Measurements from ENCODE around the gene C16orf74. TPM values are rescaled to one million over a fixed set of nuclear protein-coding genes. Genes with fewer than 3 reads are reported as not detected.

C16orf74 gene
- total and polyA plus RNA-seq, 2 donors (not counting 1 experiment from before 2014, with no cell fraction given) = 73.0 to 83.3 TPM

GRCh38 chr16:85690469-85691064 lies 60.3 kb downstream of the C16orf74 start:
- Mint-ChIP-seq H3K9me3 (ENCODE audit: insufficient read depth) (no peaks in the 10 kb centered on the region), H3K4me1 (peaks cover 15% of the 10 kb centered on the region), H3K27me3 (peaks cover 3% of the 10 kb centered on the region), H3K4me3 (no peak overlapping the region), H3K27ac (no peak overlapping the region)
- 78% methylated on average over 7 of the region's 7 CpGs for WGBS (ENCODE audit: insufficient coverage)
- Histone ChIP-seq H3K79me2 (ENCODE audit: control insufficient read depth, insufficient read depth, low read length) (peaks cover 16% of the 10 kb centered on the region), H3K4me2 (replicated peaks; ENCODE audit: low read depth, low read length, poor library complexity, severe bottlenecking) (no peak overlapping the region), H3K9me3 (ENCODE audit: control extremely low read depth in 1 of 3, control insufficient read depth in 2 of 3, insufficient read depth in 1 of 3, low read length in 2 of 3) (no peaks in the 10 kb centered on the region), H3K4me3 (ENCODE audit: control extremely low read depth in 1 of 5, extremely low read depth in 1 of 5, insufficient read depth in 1 of 5, low read depth in 2 of 5, low read length in 4 of 5) (no peak overlapping the region), H3K4me1 (ENCODE audit: control insufficient read depth in 2 of 2, insufficient read depth in 2 of 2, low read length in 2 of 2) (peaks cover 14 to 26% of the 10 kb centered on the region in 2 donors), H4K20me1 (ENCODE audit: control insufficient read depth, insufficient read depth, low read length, poor library complexity, severe bottlenecking) (no peaks in the 10 kb centered on the region), H3K36me3 (replicated peaks in 1 of 2; ENCODE audit: control extremely low read depth in 1 of 2, control insufficient read depth in 1 of 2, extremely low read depth in 1 of 2, insufficient read depth in 2 of 2, low read length in 1 of 2) (no peaks in the 10 kb centered on the region), H3K9ac (ENCODE audit: low read length) (no peak overlapping the region), H2AFZ (ENCODE audit: insufficient read depth, low read depth, low read length, poor library complexity, severe bottlenecking) (no peak overlapping the region), H3K27ac (ENCODE audit: low read length in 2 of 2) (no peak overlapping the region), H3K27me3 (replicated peaks in 1 of 4; ENCODE audit: control extremely low read depth in 1 of 4, control insufficient read depth in 3 of 4, insufficient read depth in 4 of 4, low read length in 3 of 4) (peaks cover 0 to 13% (median 5%) of the 10 kb centered on the region in 4 experiments)
- CTCF ChIA-PET = interaction anchor here (1.4 to 4.2 kb wide), 3 partner anchors 31 to 326 kb away, joined by 3 to 14 read pairs (median 6); no protein-coding TSS in a partner anchor
- no peak for ATAC-seq (ENCODE audit: low read depth)
- intact Hi-C loops (cut with micrococcal nuclease) = no loop called here
- POLR2A ChIA-PET = interaction anchor here (0.6 to 1.5 kb wide), 3 partner anchors 9 to 331 kb away, joined by 3 to 8 read pairs (median 3); no protein-coding TSS in a partner anchor
- TF ChIP-seq EZH2 (IDR thresholded peaks at IDR 0.05; ENCODE audit: borderline replicate concordance, insufficient read depth, low read depth, low read length, poor library complexity, severe bottlenecking) (no peak), CTCF (IDR thresholded peaks at IDR 0.05) (no peak)
- no peak for DNase-seq

GRCh38 chr16:85689950-85690320 lies 61.0 kb downstream of the C16orf74 start:
- Histone ChIP-seq H3K9ac (ENCODE audit: low read length) (no peak overlapping the region), H3K36me3 (replicated peaks in 1 of 2; ENCODE audit: control extremely low read depth in 1 of 2, control insufficient read depth in 1 of 2, extremely low read depth in 1 of 2, insufficient read depth in 2 of 2, low read length in 1 of 2) (no peaks in the 10 kb centered on the region), H3K27ac (ENCODE audit: low read length in 2 of 2) (no peak overlapping the region), H3K79me2 (ENCODE audit: control insufficient read depth, insufficient read depth, low read length) (peaks cover 19% of the 10 kb centered on the region), H4K20me1 (ENCODE audit: control insufficient read depth, insufficient read depth, low read length, poor library complexity, severe bottlenecking) (no peaks in the 10 kb centered on the region), H3K4me1 (ENCODE audit: control insufficient read depth in 2 of 2, insufficient read depth in 2 of 2, low read length in 2 of 2) (peaks cover 15 to 29% of the 10 kb centered on the region in 2 donors), H3K27me3 (replicated peaks in 1 of 4; ENCODE audit: control extremely low read depth in 1 of 4, control insufficient read depth in 3 of 4, insufficient read depth in 4 of 4, low read length in 3 of 4) (peaks cover 0 to 13% (median 5%) of the 10 kb centered on the region in 4 experiments), H3K4me2 (replicated peaks; ENCODE audit: low read depth, low read length, poor library complexity, severe bottlenecking) (no peak overlapping the region), H3K9me3 (ENCODE audit: control extremely low read depth in 1 of 3, control insufficient read depth in 2 of 3, insufficient read depth in 1 of 3, low read length in 2 of 3) (no peaks in the 10 kb centered on the region), H2AFZ (ENCODE audit: insufficient read depth, low read depth, low read length, poor library complexity, severe bottlenecking) (no peak overlapping the region), H3K4me3 (ENCODE audit: control extremely low read depth in 1 of 5, extremely low read depth in 1 of 5, insufficient read depth in 1 of 5, low read depth in 2 of 5, low read length in 4 of 5) (no peak overlapping the region)
- no peak for DNase-seq
- TF ChIP-seq EZH2 (IDR thresholded peaks at IDR 0.05; ENCODE audit: borderline replicate concordance, insufficient read depth, low read depth, low read length, poor library complexity, severe bottlenecking) = no peak
- TF ChIP-seq CTCF (IDR thresholded peaks at IDR 0.05) = no peak
- Mint-ChIP-seq H3K4me3 (no peak overlapping the region), H3K27ac (no peak overlapping the region), H3K9me3 (ENCODE audit: insufficient read depth) (no peaks in the 10 kb centered on the region), H3K4me1 (peaks cover 15% of the 10 kb centered on the region), H3K27me3 (peaks cover 3% of the 10 kb centered on the region)
- ChIA-PET CTCF (interaction anchor here (0.9 to 4.2 kb wide), 4 partner anchors 31 to 326 kb away, joined by 3 to 14 read pairs (median 4); no protein-coding TSS in a partner anchor), POLR2A (interaction anchor here (1.5 kb wide), 1 partner anchor 42 kb away, joined by 3 read pairs; no protein-coding TSS in a partner anchor)
- intact Hi-C loops (cut with micrococcal nuclease) = loop anchor here (1.0 to 5.0 kb wide), 4 partner anchors 47 to 109 kb away; partner anchors contain the start of genes COX4I1 and EMC8
- 92% methylated on average over 6 of the region's 9 CpGs for WGBS (ENCODE audit: insufficient coverage)
- no peak for ATAC-seq (ENCODE audit: low read depth)

Measured in B cell (primary cell).